ENCODE results near the gene TMEM87B.
"Not testable (repeated sequence)": the region's sequence is repeated elsewhere in the genome, so short reads cannot be mapped to it uniquely, and the experiment has no call there.

TMEM87B gene

GRCh38 chr2:112109278-112109677, 54.2 kb downstream of the TMEM87B start:
- no peak for DNase-seq (ENCODE audit: low read depth, low spot score)
- no peak for TF ChIP-seq CTCF (IDR thresholded peaks at IDR 0.05; ENCODE audit: low read depth, low read length)
- H3K4me3 ChIP-seq (ENCODE audit: low read depth, low read length) = no peak overlapping the region
- in situ Hi-C loops (cut with HindIII; ENCODE audit: low sequenced_read_pairs) = no loop called here

- peak; percentile 32 for DNase-seq (ENCODE audit: low read depth, low spot score)
- in situ Hi-C loops (cut with HindIII; ENCODE audit: low sequenced_read_pairs) = no loop called here
- no peak overlapping the region for H3K4me3 ChIP-seq (ENCODE audit: low read depth, low read length)
- TF ChIP-seq CTCF (IDR thresholded peaks at IDR 0.05; ENCODE audit: low read depth, low read length) = no peak
Measured at GRCh38 chr2:112110966-112111365, 55.9 kb downstream of the TMEM87B start.

- H3K4me3 ChIP-seq (ENCODE audit: low read depth, low read length); DNase-seq (ENCODE audit: low read depth, low spot score); in situ Hi-C loops (cut with HindIII; ENCODE audit: low sequenced_read_pairs): not testable (repeated sequence)
Measured at GRCh38 chr2:112113354-112113753, 58.3 kb downstream of the TMEM87B start.

- in situ Hi-C loops (cut with HindIII; ENCODE audit: low sequenced_read_pairs) = no loop called here
- no peak for DNase-seq (ENCODE audit: low read depth, low spot score)
- peak; percentile 3 for TF ChIP-seq CTCF (IDR thresholded peaks at IDR 0.05; ENCODE audit: low read depth, low read length)
- H3K4me3 ChIP-seq (ENCODE audit: low read depth, low read length) = no peak overlapping the region
Measured at GRCh38 chr2:112118148-112118547, 63.1 kb downstream of the TMEM87B start.

- peak; percentile 63 for DNase-seq (ENCODE audit: low read depth, low spot score)
- peak; percentile 58 for TF ChIP-seq CTCF (IDR thresholded peaks at IDR 0.05; ENCODE audit: low read depth, low read length)
- no peak overlapping the region for H3K4me3 ChIP-seq (ENCODE audit: low read depth, low read length)
- in situ Hi-C loops (cut with HindIII; ENCODE audit: low sequenced_read_pairs) = no loop called here
Measured at GRCh38 chr2:112121682-112122254, 66.7 kb downstream of the TMEM87B start.

GRCh38 chr2:112129060-112129459, 74.0 kb downstream of the TMEM87B start:
- in situ Hi-C loops (cut with HindIII; ENCODE audit: low sequenced_read_pairs) = no loop called here
- TF ChIP-seq CTCF (IDR thresholded peaks at IDR 0.05; ENCODE audit: low read depth, low read length) = no peak
- no peak for DNase-seq (ENCODE audit: low read depth, low spot score)
- no peak overlapping the region for H3K4me3 ChIP-seq (ENCODE audit: low read depth, low read length)

- TF ChIP-seq CTCF (IDR thresholded peaks at IDR 0.05; ENCODE audit: low read depth, low read length) = no peak
- in situ Hi-C loops (cut with HindIII; ENCODE audit: low sequenced_read_pairs) = no loop called here
- no peak for DNase-seq (ENCODE audit: low read depth, low spot score)
- H3K4me3 ChIP-seq (ENCODE audit: low read depth, low read length) = no peak overlapping the region
Measured at GRCh38 chr2:112133344-112133743, 78.3 kb downstream of the TMEM87B start.
